OCI-LY1 (cell line): Measurements from ENCODE around the gene TMEM132C.

Source experiments
- H2AFZ ChIP-seq: fragments of 200-600 bp; sonication (generic), shearing (Covaris generic); 2 replicates; pipeline ENCODE4 v1.6.0; 2014; ENCODE audit warnings: antibody characterized with exemption, mild to moderate bottlenecking, low read length
- H3F3A ChIP-seq: fragments of 200-600 bp; sonication (generic), shearing (Covaris generic); 2 replicates; pipeline ENCODE4 v1.6.0; 2014; ENCODE audit warnings: mild to moderate bottlenecking, antibody characterized with exemption, low read length, moderate library complexity; ENCODE audit not compliant: insufficient read depth
- H3K27ac ChIP-seq: fragments of 200-600 bp; sonication (generic); 2 replicates; pipeline ENCODE4 v1.5.1; 2014; ENCODE audit warnings: low read length, mixed run types, mild to moderate bottlenecking, low read depth; ENCODE audit not compliant: poor library complexity, severe bottlenecking
- H3K27me3 ChIP-seq: fragments of 200-600 bp; sonication (generic); 2 replicates; pipeline ENCODE4 v1.6.0; 2014; ENCODE audit warnings: antibody characterized with exemption, mild to moderate bottlenecking, low read length, moderate library complexity; ENCODE audit not compliant: insufficient read depth
- H3K36me3 ChIP-seq: fragments of 200-600 bp; sonication (generic); 2 replicates; pipeline ENCODE4 v1.6.1; 2014; ENCODE audit warnings: mild to moderate bottlenecking, antibody characterized with exemption, low read length, moderate library complexity, mixed read lengths; ENCODE audit not compliant: insufficient read depth
- H3K4me1 ChIP-seq: fragments of 200-600 bp; sonication (generic); 2 replicates; pipeline ENCODE4 v1.5.1; 2014; ENCODE audit warnings: mild to moderate bottlenecking, low read length, moderate library complexity; ENCODE audit not compliant: insufficient read depth, severe bottlenecking
- H3K4me2 ChIP-seq: fragments of 200-600 bp; sonication (generic), shearing (Covaris generic); 2 replicates; pipeline ENCODE4 v1.6.1; 2014; ENCODE audit warnings: low read length
- H3K4me3 ChIP-seq: fragments of 200-600 bp; sonication (generic); 2 replicates; pipeline ENCODE4 v1.5.1; 2014; ENCODE audit warnings: low read length, low read depth, mild to moderate bottlenecking, mixed read lengths; ENCODE audit not compliant: poor library complexity, severe bottlenecking
- H3K79me2 ChIP-seq: fragments of 200-600 bp; shearing (Covaris generic); 2 replicates; pipeline ENCODE4 v1.6.1; 2016; ENCODE audit warnings: mixed run types, low read length, mixed read lengths; ENCODE audit not compliant: insufficient read depth
- H3K9ac ChIP-seq: fragments of 200-600 bp; sonication (generic), shearing (Covaris generic); 2 replicates; pipeline ENCODE4 v1.6.1; 2014; ENCODE audit warnings: mild to moderate bottlenecking, low read length, mixed read lengths
- H3K9me2 ChIP-seq: fragments of 200-600 bp; sonication (generic), shearing (Covaris generic); 2 replicates; pipeline ENCODE4 v1.6.1; 2014; ENCODE audit warnings: low read depth, mild to moderate bottlenecking, low read length, mixed read lengths
- H3K9me3 ChIP-seq: fragments of 200-600 bp; shearing (Covaris generic); 2 replicates; pipeline ENCODE4 v1.6.1; 2014; ENCODE audit warnings: low read length, mixed read lengths
- H4K20me1 ChIP-seq: fragments of 200-600 bp; sonication (generic), shearing (Covaris generic); 2 replicates; pipeline ENCODE4 v1.6.0; 2016; ENCODE audit warnings: mild to moderate bottlenecking, low read length; ENCODE audit not compliant: insufficient read depth
- CTCF ChIP-seq: fragments of 200-600 bp; sonication (generic), shearing (Covaris generic); IDR thresholded peaks from 2 replicates; pipeline ENCODE4 v1.5.1; 2017; ENCODE audit warnings: mild to moderate bottlenecking, antibody characterized with exemption, low read length, moderate library complexity, mixed read lengths
- EZH2 ChIP-seq: fragments of 200-600 bp; sonication (generic), shearing (Covaris generic); IDR thresholded peaks from 2 replicates; pipeline ENCODE4 v1.8.0; 2017; ENCODE audit warnings: borderline replicate concordance, mixed run types, mild to moderate bottlenecking, antibody characterized with exemption, low read length, moderate library complexity, mixed read lengths

The TMEM132C gene

GRCh38 chr12:128518644-128519043 lies 251.7 kb downstream of the TMEM132C start:
- no peaks in the 10 kb centered on the region for H3K9me3 ChIP-seq
- H3K36me3 ChIP-seq = no peaks in the 10 kb centered on the region
- H3K27me3 ChIP-seq = no peaks in the 10 kb centered on the region
- no peak overlapping the region for H3K27ac ChIP-seq
- H3F3A ChIP-seq = no peaks in the 10 kb centered on the region
- no peak overlapping the region for H3K9ac ChIP-seq
- H3K4me1 ChIP-seq = no peaks in the 10 kb centered on the region
- no peaks in the 10 kb centered on the region for H3K79me2 ChIP-seq
- no peak overlapping the region for H3K4me2 ChIP-seq
- no peak for TF ChIP-seq EZH2
- TF ChIP-seq CTCF = no peak
- H3K4me3 ChIP-seq = no peak overlapping the region
- H4K20me1 ChIP-seq = no peaks in the 10 kb centered on the region
- H2AFZ ChIP-seq = no peak overlapping the region
- no peaks in the 10 kb centered on the region for H3K9me2 ChIP-seq

- H3K79me2 ChIP-seq = no peaks in the 10 kb centered on the region
- TF ChIP-seq CTCF = no peak
- TF ChIP-seq EZH2 = no peak
- H3K9ac ChIP-seq = no peak overlapping the region
- H3K36me3 ChIP-seq = no peaks in the 10 kb centered on the region
- no peaks in the 10 kb centered on the region for H3K27me3 ChIP-seq
- no peaks in the 10 kb centered on the region for H3K4me1 ChIP-seq
- H3K4me2 ChIP-seq = no peak overlapping the region
- no peak overlapping the region for H3K4me3 ChIP-seq
- no peaks in the 10 kb centered on the region for H3K9me2 ChIP-seq
- H4K20me1 ChIP-seq = no peaks in the 10 kb centered on the region
- no peaks in the 10 kb centered on the region for H3F3A ChIP-seq
- H3K27ac ChIP-seq = no peak overlapping the region
- H3K9me3 ChIP-seq = no peaks in the 10 kb centered on the region
- H2AFZ ChIP-seq = no peak overlapping the region
Measured at GRCh38 chr12:128519426-128519825, 252.5 kb downstream of the TMEM132C start.

GRCh38 chr12:128521981-128522380 lies 255.0 kb downstream of the TMEM132C start:
- H2AFZ ChIP-seq = no peak overlapping the region
- H3K9me2 ChIP-seq = no peaks in the 10 kb centered on the region
- H3K9ac ChIP-seq = no peak overlapping the region
- no peak overlapping the region for H3K4me3 ChIP-seq
- H3K36me3 ChIP-seq = no peaks in the 10 kb centered on the region
- no peaks in the 10 kb centered on the region for H3K4me1 ChIP-seq
- H3K27me3 ChIP-seq = no peaks in the 10 kb centered on the region
- no peaks in the 10 kb centered on the region for H3K9me3 ChIP-seq
- no peak overlapping the region for H3K4me2 ChIP-seq
- H3K27ac ChIP-seq = no peak overlapping the region
- no peaks in the 10 kb centered on the region for H4K20me1 ChIP-seq
- TF ChIP-seq CTCF (no peak), EZH2 (no peak)
- H3K79me2 ChIP-seq = no peaks in the 10 kb centered on the region
- H3F3A ChIP-seq = no peaks in the 10 kb centered on the region
